Measurements from ENCODE around the gene LRRN2.

GRCh38 chr1:204680461-204680860, 5.1 kb downstream of the LRRN2 start:
- TF ChIP-seq TARDBP (IDR thresholded peaks at IDR 0.05) (no peak), FOXM1 (IDR thresholded peaks at IDR 0.05; ENCODE audit: borderline replicate concordance) (no peak), SUZ12 (IDR thresholded peaks at IDR 0.05) (no peak), SP1 (IDR thresholded peaks at IDR 0.05) (no peak), ELF4 (IDR thresholded peaks at IDR 0.05) (no peak)
